HG03095 (cell line): Measurements from ENCODE around the gene SP9.
A peak's percentile ranks its signal among the peaks of the same experiment; 100 is the strongest.

Experiments used
- ATAC-seq: cut with Tn5 transposase; IDR thresholded peaks from one replicate; pipeline ENCODE4 v1.9.1; 2021; ENCODE audit warnings: moderate library complexity; ENCODE audit not compliant: unreplicated experiment

SP9 gene

DNA sequence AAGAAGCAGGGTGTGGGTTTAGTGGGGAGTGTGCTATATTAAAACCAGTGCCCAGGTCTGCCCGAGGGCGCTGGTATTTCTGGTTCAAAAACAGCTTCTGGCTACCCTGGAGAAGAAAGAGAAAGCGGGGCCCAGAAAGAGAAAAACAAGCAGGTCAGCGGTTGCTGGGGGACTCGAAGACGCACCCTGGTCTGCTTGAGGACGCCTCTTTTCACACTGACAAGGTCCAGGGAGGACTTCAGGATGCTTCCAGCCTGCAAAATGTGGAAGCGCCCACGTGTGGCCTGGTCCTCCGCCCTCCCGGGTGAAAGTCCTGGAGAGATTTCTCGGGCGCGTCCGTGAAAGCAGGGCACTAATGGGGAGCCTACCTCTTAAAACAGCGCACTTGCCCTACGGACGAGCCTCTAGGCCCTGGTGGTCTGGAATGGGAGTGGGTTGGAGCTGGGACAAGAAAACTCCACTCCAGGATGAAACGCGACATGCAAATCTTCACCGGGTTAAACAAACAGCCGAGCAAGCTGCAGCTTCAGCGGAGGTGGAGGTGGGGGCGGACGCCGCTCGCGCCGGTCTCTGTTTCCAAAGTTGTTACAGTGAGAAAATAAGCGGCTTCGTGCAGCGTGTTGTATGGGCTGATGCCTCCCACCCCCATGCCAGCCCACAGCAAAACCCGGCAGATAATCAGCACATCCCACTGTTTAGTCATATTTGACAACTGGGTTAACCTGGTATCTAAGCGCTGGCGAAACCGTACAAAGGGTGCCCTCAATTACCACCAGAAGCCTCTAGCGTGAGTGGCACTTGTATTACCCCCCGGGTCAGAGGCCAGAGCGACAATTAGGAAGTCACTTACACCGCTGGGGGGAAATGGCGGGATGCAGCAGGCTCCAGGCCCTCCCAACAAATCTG is 1.1 kb upstream of the SP9 start:
- no peak for ATAC-seq

- no peak for ATAC-seq
Measured at GRCh38 chr2:174334278-174334715, 457 bp upstream of the SP9 start.

- ATAC-seq = no peak
Measured at GRCh38 chr2:174335254-174335987, 667 bp downstream of the SP9 start.

DNA sequence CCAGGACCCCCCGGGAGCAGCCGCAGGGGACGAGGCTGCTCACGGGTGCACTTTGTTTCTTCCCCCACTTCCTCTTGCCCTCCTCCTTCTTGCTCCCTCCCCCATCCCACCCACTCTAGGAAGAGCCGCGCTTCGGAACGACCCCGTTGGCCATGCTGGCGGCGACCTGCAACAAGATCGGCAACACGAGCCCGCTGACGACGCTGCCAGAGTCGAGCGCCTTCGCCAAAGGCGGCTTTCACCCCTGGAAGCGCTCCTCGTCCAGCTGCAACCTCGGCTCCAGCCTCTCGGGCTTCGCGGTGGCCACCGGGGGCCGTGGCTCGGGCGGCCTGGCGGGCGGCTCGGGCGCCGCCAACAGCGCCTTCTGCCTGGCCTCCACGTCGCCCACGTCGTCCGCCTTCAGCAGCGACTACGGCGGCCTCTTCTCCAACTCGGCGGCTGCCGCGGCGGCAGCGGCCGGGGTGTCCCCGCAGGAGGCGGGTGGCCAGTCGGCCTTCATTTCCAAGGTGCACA is 1.3 kb downstream of the SP9 start:
- ATAC-seq = no peak

DNA sequence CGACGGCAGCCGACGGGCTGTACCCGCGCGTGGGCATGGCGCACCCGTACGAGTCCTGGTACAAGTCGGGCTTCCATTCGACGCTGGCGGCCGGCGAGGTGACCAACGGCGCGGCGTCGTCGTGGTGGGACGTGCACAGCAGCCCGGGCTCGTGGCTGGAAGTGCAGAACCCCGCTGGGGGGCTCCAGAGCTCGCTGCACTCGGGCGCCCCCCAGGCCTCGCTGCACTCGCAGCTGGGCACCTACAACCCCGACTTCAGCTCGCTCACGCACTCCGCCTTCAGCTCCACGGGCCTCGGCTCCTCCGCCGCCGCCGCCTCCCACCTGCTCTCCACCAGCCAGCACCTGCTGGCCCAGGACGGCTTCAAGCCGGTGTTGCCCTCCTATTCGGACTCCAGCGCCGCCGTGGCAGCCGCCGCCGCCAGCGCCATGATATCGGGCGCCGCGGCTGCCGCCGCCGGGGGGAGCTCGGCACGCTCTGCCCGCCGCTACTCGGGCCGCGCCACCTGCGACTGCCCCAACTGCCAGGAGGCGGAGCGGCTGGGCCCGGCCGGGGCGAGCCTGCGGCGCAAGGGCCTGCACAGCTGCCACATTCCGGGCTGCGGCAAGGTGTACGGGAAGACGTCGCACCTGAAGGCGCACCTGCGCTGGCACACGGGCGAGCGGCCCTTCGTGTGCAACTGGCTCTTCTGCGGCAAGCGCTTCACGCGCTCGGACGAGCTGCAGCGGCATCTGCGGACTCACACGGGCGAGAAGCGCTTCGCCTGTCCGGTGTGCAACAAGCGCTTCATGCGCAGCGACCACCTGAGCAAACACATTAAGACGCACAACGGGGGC is 2.0 kb downstream of the SP9 start:
- no peak for ATAC-seq

- no peak for ATAC-seq
Measured at GRCh38 chr2:174337337-174338146, 2.8 kb downstream of the SP9 start.

DNA sequence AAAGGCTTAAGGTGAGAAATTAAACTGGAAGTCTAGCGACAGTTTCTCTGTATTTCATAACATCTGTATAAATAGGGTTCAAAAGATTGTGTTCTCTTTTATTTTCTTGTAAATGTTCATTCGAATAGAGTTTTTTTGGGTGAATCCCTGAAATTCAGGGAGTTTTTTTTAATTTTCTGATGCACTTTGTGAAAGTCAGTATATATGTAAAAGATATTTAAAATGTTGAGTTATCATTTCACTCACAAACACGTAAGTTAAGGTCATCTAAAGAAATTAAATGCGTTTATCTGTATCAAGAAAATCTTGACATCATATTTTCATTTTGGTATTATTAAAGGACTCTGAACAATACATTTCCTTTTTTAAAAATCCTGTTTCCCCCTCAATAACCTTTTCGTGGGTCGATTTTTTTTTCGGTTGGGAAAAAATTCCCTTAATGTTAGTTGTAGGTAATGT is 3.4 kb downstream of the SP9 start:
- no peak for ATAC-seq

- ATAC-seq = no peak
Measured at GRCh38 chr2:174338671-174339560, 4.2 kb downstream of the SP9 start.

GRCh38 chr2:174339561-174340399 is 5.0 kb downstream of the SP9 start:
- no peak for ATAC-seq

DNA sequence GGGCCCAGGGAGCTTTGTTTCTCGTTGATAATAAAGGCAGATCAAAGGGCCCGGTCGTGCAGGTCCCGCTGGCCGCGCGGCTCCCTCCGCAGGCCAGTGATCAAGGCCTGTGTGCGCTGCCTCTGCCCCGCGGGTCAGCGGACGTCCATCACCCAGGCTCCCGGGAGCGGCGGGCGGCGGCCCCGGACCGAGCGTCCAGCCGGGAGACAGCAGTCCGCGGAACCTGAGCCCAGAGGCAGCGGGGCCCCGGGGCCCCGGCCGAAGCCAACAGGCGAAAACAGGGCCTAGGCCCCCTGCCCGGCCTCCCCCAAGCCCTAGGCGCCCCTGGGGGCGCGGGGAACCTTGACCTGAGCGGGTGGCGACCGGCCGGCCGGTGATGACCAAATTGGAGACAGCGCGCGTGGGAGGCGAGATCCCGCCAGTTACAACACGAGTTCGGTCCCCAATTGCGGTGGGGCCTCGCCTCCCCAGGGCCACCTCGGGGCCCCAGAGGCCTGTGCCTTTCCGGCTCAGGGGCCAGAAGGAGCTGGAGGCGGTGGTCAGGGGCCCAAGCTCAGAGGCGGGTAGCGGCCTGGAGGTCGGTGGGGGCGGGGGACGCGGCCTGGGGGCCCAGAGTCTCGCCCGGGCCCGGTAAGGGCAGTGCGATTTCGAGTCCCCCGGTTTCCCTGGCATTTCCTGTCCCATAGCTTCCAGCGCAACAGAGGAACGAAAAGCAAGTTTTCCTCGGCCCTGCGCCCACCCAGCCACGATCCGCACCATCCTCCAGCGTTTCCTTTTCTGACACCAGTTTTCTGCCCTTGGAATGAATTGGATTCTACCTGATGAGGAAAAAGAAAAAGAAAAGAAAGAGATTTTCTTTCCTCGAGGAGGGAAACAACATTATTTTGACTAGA is 5.9 kb downstream of the SP9 start:
- ATAC-seq = no peak

DNA sequence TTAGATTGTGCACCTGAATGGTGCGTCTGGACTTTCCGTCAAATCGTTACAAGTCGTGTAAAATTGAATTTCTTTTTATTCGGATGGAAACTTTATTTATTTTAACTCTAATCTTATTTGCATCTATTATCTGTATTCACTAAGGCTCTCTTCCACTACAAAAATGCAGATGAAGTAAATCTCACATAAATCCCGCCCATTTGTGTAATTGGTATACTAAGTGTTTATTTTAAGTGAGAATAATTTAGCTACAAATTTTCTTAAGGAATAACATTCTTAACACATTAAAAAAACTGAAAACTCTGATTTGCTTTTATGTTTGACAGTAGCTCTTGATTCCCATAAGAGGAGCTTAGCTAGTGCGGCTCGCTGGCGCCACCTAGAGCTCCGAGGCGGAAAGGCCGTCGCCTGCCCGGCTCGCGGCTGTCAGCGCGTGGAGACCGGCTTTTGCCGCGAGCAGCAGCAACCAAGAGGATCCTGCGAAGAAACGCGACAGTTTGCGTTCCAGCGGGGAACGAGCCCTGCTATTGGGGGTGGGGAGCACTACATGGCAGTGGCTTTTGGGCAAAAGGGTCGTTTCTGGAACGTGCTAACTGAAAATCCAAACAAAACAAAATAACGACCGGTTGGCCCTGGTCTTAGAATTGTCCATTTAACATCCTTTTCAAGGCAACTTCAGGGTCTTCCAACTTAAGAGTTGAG is 6.7 kb downstream of the SP9 start:
- ATAC-seq = peak; percentile 51

GRCh38 chr2:174341995-174342685 is 7.4 kb downstream of the SP9 start:
- ATAC-seq = no peak

- ATAC-seq = no peak
Measured at GRCh38 chr2:174342686-174343342, 8.1 kb downstream of the SP9 start.

DNA sequence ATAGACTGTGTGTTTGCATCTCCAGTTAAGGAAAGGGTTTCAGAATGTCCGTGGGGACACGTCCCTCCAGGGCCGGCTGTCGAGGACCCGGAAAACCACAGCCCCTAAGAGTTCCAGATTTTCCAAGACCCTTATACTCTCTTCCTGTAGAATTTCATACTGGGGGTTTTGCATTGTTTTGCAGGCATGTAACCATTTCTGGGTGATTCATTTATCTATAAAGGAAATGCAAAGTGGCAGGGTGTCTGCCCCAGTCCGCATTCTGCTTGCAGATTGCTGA is 8.5 kb downstream of the SP9 start:
- ATAC-seq = no peak

DNA sequence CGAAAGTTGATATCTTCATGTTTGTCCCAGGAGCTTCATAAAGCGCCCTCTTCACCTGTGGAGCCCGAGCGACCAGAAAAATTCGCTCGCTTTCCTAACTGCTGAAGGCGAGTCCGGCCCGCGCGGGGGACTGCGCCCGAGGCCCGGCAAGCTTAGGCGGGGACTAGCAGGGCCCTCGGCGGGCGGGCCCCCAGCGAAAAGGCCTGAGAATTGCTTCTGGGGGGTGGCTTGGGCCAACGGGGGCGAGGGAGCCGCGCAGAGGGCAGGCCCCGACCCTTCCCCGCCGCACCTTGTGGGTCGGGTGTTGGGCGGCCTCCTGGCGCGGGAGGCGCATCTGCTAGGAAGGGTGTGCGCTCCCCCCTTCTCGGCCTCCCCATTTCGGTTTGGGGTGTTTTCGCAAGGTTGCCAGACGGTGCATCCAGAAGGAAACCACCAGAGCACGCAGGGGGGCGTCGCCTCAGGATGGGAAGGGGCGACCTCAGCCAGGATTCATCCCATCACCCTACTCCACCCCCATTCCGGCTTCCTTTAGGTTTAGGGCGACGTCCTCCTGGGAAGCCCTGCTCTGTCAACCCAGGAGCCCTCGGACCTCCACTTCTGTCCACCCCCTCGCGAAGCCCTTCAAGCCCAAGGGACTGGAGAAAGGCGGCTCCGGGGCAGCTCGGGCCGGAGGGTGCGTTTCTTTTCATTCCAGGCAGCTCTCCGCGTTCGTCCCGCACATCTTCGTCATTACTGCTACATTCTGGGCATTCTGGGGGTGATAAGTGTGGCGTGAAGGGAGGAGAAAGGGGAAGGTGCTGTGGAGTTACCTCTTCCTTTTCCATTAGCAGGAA is 9.1 kb downstream of the SP9 start:
- no peak for ATAC-seq
